MM.1S (cell line): Measurements from ENCODE around the gene EIPR1.

Experiments used
- EZH2 ChIP-seq: fragments of 300-600 bp; sonication (generic); optimal IDR thresholded peaks from 2 replicates; pipeline ENCODE3; 2017; ENCODE audit warnings: low read depth, mild to moderate bottlenecking, antibody characterized with exemption, low read length, mixed read lengths
- EZH2phosphoT487 ChIP-seq: fragments of 300-600 bp; sonication (generic); IDR thresholded peaks from 2 replicates; pipeline ENCODE4 v1.6.1; 2018; ENCODE audit warnings: antibody characterized with exemption, low read length
- TF ChIP-seq, protein P1 (sequence below): fragments of 300-600 bp; sonication (generic); IDR thresholded peaks from 2 replicates; pipeline ENCODE4 v1.5.1; 2016; ENCODE audit warnings: antibody characterized with exemption, low read length, mixed read lengths

DNA sequence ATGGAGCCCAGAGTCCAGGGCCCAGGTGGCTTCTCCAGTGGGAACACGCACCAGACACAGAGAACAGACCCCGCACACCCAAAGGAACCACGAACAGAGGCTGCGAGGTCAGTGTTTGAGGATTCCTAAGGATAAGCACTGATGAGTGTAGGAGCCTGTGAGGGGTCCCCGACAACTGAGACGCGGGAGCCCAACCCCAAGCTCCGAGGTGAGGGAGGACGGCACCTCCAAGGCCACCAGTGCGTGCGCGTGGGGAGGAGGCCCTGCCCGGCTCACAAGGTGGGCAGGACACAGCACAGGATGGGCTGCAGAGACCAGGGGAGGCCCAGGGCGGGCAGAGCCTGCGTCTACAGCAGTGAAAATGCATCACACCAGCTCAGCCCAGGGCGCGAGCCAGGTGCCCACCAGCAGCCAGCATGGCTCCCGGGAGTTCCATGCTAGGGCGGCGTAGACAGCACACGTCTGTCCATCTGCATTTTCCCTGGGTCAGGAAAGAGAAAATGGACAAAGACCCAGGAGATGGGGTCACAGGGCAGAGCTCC lies 189.1 kb downstream of the EIPR1 start:
- TF ChIP-seq, protein P1, sequence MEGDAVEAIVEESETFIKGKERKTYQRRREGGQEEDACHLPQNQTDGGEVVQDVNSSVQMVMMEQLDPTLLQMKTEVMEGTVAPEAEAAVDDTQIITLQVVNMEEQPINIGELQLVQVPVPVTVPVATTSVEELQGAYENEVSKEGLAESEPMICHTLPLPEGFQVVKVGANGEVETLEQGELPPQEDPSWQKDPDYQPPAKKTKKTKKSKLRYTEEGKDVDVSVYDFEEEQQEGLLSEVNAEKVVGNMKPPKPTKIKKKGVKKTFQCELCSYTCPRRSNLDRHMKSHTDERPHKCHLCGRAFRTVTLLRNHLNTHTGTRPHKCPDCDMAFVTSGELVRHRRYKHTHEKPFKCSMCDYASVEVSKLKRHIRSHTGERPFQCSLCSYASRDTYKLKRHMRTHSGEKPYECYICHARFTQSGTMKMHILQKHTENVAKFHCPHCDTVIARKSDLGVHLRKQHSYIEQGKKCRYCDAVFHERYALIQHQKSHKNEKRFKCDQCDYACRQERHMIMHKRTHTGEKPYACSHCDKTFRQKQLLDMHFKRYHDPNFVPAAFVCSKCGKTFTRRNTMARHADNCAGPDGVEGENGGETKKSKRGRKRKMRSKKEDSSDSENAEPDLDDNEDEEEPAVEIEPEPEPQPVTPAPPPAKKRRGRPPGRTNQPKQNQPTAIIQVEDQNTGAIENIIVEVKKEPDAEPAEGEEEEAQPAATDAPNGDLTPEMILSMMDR = no peak
- no peak for TF ChIP-seq EZH2
- TF ChIP-seq EZH2phosphoT487 = no peak
